ENCODE results near the gene CALM3. TPM values are rescaled to one million over a fixed set of nuclear protein-coding genes. Genes with fewer than 3 reads are reported as not detected.

The CALM3 gene
- total RNA-seq (2022) = 103 and 120 TPM in 2 replicates
- Bru-seq, nascent RNA = percentile 69 among the genes with signal in this experiment
- percentile 94 among the genes with signal in this experiment for BruChase-seq, experiment 1, labeled RNA remaining after a 6-hour chase
- BruChase-seq, experiment 2, labeled RNA remaining after a 2-hour chase = percentile 84 among the genes with signal in this experiment
- long read RNA-seq, transcript CALM3-201 (6 exons, 2,289 nt) = major isoform, 277 of 306 reads
- long read RNA-seq, partial matches to known transcripts = 4 of 306 reads
- long read RNA-seq, other reads (novel, unspliced or antisense) = 17 of 306 reads

- TF ChIP-seq CTCF (IDR thresholded peaks at IDR 0.05; ENCODE audit: unreplicated experiment) = no peak
- intact Hi-C loops (cut with micrococcal nuclease) = loop anchor here (2.0 kb wide), 1 partner anchor 71 kb away; no protein-coding TSS in a partner anchor
These were observed at the start of gene CALM3 for GRCh38 chr19:46601318-46602224. CALM3 (plus strand) TSS chr19:46601330; CDS start chr19:46601435, 105 bp downstream.

GRCh38 chr19:46552891-46553290, 48.2 kb upstream of the CALM3 start:
- intact Hi-C loops (cut with micrococcal nuclease) = no loop called here
- Mint-ChIP-seq H3K4me1 (ENCODE audit: insufficient read depth, unreplicated experiment) (no peaks in the 10 kb centered on the region), H3K27me3 (ENCODE audit: insufficient read depth, unreplicated experiment) (peaks cover 13% of the 10 kb centered on the region), H3K27ac (ENCODE audit: low read depth, unreplicated experiment) (no peak overlapping the region), H3K4me3 (ENCODE audit: unreplicated experiment) (no peak overlapping the region), H3K9me3 (ENCODE audit: unreplicated experiment) (peaks cover 9% of the 10 kb centered on the region), H3K36me3 (ENCODE audit: insufficient read depth, unreplicated experiment) (no peaks in the 10 kb centered on the region)
- DNase-seq (ENCODE audit: unreplicated experiment) = no peak
- no TSS peak for BruUV-seq (replicated peaks)
- ChIA-PET POLR2A (no interaction called here), CTCF (interaction anchor here (0.6 kb wide), 1 partner anchor 273 kb away, joined by 6 read pairs; no protein-coding TSS in a partner anchor)
- TF ChIP-seq CTCF (IDR thresholded peaks at IDR 0.05; ENCODE audit: unreplicated experiment) = no peak

More at GRCh38 chr19:46601318-46602224, at the start of gene CALM3:
- Mint-ChIP-seq H3K27me3 (ENCODE audit: insufficient read depth, unreplicated experiment) (no peaks in the 10 kb centered on the region), H3K27ac (ENCODE audit: low read depth, unreplicated experiment) (peak within 1 kb of the TSS; percentile 100), H3K4me1 (ENCODE audit: insufficient read depth, unreplicated experiment) (peaks cover 4% of the 10 kb centered on the region), H3K36me3 (ENCODE audit: insufficient read depth, unreplicated experiment) (peaks cover 25% of the 10 kb centered on the region), H3K4me3 (ENCODE audit: unreplicated experiment) (peak within 1 kb of the TSS; percentile 96), H3K9me3 (ENCODE audit: unreplicated experiment) (no peaks in the 10 kb centered on the region)
- TSS peak; percentile 75 for BruUV-seq (replicated peaks)
- no peak for DNase-seq (ENCODE audit: unreplicated experiment)
- ChIA-PET CTCF (interaction anchor here (0.6 to 2.6 kb wide), 10 partner anchors 12 to 199 kb away, joined by 3 to 14 read pairs (median 4); no protein-coding TSS in a partner anchor), POLR2A (interaction anchor here (0.5 to 3.5 kb wide), 25 partner anchors 8 to 1156 kb away, joined by 3 to 40 read pairs (median 5); partner anchors contain the start of genes DACT3, PRKD2, SLC1A5 and ZC3H4)

GRCh38 chr19:46554161-46554560, 47.0 kb upstream of the CALM3 start:
- intact Hi-C loops (cut with micrococcal nuclease) = no loop called here
- ChIA-PET POLR2A (no interaction called here), CTCF (interaction anchor here (0.6 to 1.3 kb wide), 3 partner anchors 11 to 292 kb away, joined by 3 to 6 read pairs (median 4); no protein-coding TSS in a partner anchor)
- Mint-ChIP-seq H3K27ac (ENCODE audit: low read depth, unreplicated experiment) (no peak overlapping the region), H3K4me3 (ENCODE audit: unreplicated experiment) (no peak overlapping the region), H3K4me1 (ENCODE audit: insufficient read depth, unreplicated experiment) (no peaks in the 10 kb centered on the region), H3K36me3 (ENCODE audit: insufficient read depth, unreplicated experiment) (no peaks in the 10 kb centered on the region), H3K27me3 (ENCODE audit: insufficient read depth, unreplicated experiment) (peaks cover 13% of the 10 kb centered on the region), H3K9me3 (ENCODE audit: unreplicated experiment) (peaks cover 9% of the 10 kb centered on the region)
- TF ChIP-seq CTCF (IDR thresholded peaks at IDR 0.05; ENCODE audit: unreplicated experiment) = no peak
- no TSS peak for BruUV-seq (replicated peaks)
- no peak for DNase-seq (ENCODE audit: unreplicated experiment)
